Mesothelial cell of epicardium (in vitro differentiated cells): ENCODE results near the gene ISM2. TPM values are rescaled to one million over a fixed set of nuclear protein-coding genes. Genes with fewer than 3 reads are reported as not detected.

ENCODE experiments used
- DNase-seq, 2 experiments: peaks; one replicate each; pipeline ENCODE4 v3.0.0; 2021; ENCODE audit warnings: low spot score in 2 of 2; ENCODE audit not compliant: unreplicated experiment in 2 of 2
- H3K27ac Mint-ChIP-seq: 2 replicates; pipeline ENCODE4 v1.8.0; 2021; ENCODE audit warnings: mixed read lengths
- H3K27me3 Mint-ChIP-seq: 2 replicates; pipeline ENCODE4 v1.8.0; 2021; ENCODE audit warnings: low read depth, mixed read lengths
- H3K36me3 Mint-ChIP-seq: 2 replicates; pipeline ENCODE4 v1.8.0; 2021; ENCODE audit warnings: mixed read lengths
- H3K4me1 Mint-ChIP-seq: 2 replicates; pipeline ENCODE4 v1.8.0; 2021; ENCODE audit warnings: mixed read lengths
- H3K4me3 Mint-ChIP-seq: 2 replicates; pipeline ENCODE4 v1.8.0; 2021; ENCODE audit warnings: mild to moderate bottlenecking, moderate library complexity, mixed read lengths
- H3K9me3 Mint-ChIP-seq: 2 replicates; pipeline ENCODE4 v1.8.0; 2021; ENCODE audit warnings: mixed read lengths
- total RNA-seq: library from RNA; stranded (reverse); gene quantifications from 3 replicates; pipeline ENCODE4 v1.2.1, GENCODE V29; 2021
- TF ChIP-seq, protein P1 (sequence below): fragments of 200-600 bp; sonication (generic); IDR thresholded peaks from one replicate; pipeline ENCODE4 v1.5.0; 2021; ENCODE audit warnings: antibody characterized with exemption; ENCODE audit not compliant: unreplicated experiment

ISM2 gene
- total RNA-seq, 1 donor from 2014 or later: 0.18 TPM

DNA sequence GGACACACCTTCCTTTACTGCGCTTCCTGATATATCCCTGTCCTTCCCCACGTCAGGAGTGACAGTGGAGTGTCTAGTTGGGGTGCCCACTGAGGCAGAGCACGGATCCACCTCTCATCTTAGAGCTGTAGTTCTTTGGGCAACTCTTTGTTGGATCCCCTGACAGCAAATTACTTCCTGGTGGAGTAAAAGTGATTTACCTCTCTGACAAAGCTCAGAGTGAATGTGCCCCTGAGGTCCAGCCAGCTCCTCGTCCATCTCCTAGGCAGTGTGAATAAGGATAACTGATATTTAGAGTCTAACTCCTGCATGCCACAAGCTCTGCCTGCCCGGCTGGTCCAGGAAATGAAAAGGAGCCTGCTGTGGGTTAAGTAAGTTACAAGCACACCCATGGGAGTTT, 24.7 kb downstream of the ISM2 start:
- Mint-ChIP-seq H3K36me3 (peaks cover 5% of the 10 kb centered on the region), H3K27ac (no peak overlapping the region), H3K4me3 (no peak overlapping the region), H3K4me1 (no peaks in the 10 kb centered on the region), H3K9me3 (no peaks in the 10 kb centered on the region), H3K27me3 (no peaks in the 10 kb centered on the region)
- no peak for DNase-seq
- TF ChIP-seq, protein P1, sequence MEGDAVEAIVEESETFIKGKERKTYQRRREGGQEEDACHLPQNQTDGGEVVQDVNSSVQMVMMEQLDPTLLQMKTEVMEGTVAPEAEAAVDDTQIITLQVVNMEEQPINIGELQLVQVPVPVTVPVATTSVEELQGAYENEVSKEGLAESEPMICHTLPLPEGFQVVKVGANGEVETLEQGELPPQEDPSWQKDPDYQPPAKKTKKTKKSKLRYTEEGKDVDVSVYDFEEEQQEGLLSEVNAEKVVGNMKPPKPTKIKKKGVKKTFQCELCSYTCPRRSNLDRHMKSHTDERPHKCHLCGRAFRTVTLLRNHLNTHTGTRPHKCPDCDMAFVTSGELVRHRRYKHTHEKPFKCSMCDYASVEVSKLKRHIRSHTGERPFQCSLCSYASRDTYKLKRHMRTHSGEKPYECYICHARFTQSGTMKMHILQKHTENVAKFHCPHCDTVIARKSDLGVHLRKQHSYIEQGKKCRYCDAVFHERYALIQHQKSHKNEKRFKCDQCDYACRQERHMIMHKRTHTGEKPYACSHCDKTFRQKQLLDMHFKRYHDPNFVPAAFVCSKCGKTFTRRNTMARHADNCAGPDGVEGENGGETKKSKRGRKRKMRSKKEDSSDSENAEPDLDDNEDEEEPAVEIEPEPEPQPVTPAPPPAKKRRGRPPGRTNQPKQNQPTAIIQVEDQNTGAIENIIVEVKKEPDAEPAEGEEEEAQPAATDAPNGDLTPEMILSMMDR: no peak

DNA sequence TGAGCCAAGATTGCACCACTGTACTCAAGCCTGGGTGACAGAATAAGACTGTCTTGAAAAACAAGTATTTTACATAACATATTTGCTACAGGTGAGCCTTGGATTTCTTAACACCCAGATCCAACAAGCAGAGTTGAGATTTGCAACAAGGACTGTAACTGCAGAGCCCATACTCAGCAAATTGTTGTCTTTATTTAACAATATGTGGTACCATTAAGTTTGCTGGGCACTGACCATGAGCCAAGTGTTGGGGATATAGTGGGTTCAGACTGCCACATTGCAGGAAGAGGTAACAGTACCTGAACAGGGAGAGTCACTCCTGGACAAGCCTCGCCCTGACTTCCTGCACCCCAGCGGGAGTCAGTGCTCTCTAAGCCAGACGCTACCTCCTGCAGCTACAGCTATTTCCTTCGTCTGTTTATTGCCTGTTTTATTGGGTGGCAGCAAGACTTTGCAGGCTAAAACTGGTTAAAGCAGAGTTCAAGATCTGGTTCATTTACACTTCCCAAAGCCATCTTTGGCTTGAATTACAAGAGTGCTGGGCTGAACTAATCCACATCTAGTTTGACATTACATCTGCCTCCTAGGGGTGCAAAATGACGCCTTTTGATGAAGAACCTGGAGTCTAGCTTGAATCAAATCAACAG, 28.3 kb downstream of the ISM2 start:
- H3K4me1 Mint-ChIP-seq: no peaks in the 10 kb centered on the region
- no peak overlapping the region for H3K4me3 Mint-ChIP-seq
- H3K36me3 Mint-ChIP-seq: peaks cover 19% of the 10 kb centered on the region
- TF ChIP-seq, protein P1: no peak
- no peak for DNase-seq
- no peaks in the 10 kb centered on the region for H3K27me3 Mint-ChIP-seq
- no peaks in the 10 kb centered on the region for H3K9me3 Mint-ChIP-seq
- no peak overlapping the region for H3K27ac Mint-ChIP-seq

DNA sequence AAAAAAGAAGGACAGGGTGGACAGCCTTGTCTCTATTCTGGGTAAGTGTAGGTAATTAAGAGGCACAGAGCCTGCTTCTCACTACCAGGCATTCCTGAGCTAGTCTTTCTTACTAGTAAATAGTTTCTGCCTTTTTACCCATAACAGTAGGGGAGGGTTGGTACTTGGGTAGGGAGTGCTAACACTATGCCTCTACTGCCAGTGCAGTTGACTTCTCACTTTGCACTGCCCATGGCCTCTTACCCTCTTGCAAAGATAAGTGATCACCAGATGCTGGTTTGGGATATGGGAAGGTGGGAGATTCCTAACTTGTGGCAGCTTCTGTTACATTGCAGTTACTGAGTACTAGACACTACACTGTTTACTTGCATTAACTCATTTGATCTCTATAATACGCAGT, 29.1 kb downstream of the ISM2 start:
- H3K36me3 Mint-ChIP-seq: peaks cover 24% of the 10 kb centered on the region
- no peaks in the 10 kb centered on the region for H3K27me3 Mint-ChIP-seq
- TF ChIP-seq, protein P1: no peak

DNA sequence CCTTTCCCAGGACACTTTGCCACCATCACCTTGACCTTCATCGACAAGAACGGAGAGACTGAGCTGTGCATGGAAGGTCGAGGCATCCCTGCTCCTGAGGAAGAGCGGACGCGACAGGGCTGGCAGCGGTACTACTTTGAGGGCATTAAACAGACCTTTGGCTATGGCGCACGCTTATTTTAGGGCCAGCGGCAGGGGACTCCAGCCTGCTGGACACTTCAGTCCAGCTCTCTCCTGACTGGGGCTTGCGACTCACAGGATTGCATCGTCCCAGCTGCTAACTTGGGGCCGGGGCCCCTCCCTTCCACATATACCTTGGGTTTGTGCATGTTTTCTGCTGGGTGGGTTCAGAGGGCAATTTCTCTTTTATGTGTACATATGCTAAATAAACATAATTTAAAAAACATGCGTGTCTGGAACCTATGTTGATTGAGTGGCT, 29.5 kb downstream of the ISM2 start:
- DNase-seq: no peak
- H3K36me3 Mint-ChIP-seq: peaks cover 24% of the 10 kb centered on the region
- no peak overlapping the region for H3K4me3 Mint-ChIP-seq
- no peaks in the 10 kb centered on the region for H3K9me3 Mint-ChIP-seq
- H3K4me1 Mint-ChIP-seq: no peaks in the 10 kb centered on the region
- TF ChIP-seq, protein P1: no peak
- no peaks in the 10 kb centered on the region for H3K27me3 Mint-ChIP-seq
- no peak overlapping the region for H3K27ac Mint-ChIP-seq

More for the DNA sequence above, 29.1 kb downstream of the ISM2 start:
- Mint-ChIP-seq H3K4me1 (no peaks in the 10 kb centered on the region), H3K27ac (no peak overlapping the region), H3K9me3 (no peaks in the 10 kb centered on the region), H3K4me3 (no peak overlapping the region)
- no peak for DNase-seq

DNA sequence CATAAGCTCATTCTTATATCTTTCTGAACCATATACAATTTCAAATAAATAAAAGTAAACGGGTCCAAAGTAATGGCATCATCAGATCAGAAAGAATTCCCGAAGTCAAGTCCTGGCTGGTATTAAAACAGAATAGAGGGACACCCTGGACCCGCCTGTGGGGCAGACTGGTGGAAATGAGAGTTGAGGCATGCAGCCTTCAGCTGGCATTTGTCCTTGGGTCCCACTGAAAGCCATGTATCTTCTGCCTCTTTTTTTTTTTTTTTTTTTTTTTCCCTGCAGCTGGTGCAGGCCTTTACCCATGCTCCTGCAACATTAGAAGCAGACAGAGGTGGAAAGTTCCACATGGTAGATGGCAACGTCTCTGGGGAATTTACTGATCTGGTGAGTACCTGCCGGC, 30.8 kb downstream of the ISM2 start:
- no peak for DNase-seq
- Mint-ChIP-seq H3K4me3 (no peak overlapping the region), H3K27ac (no peak overlapping the region), H3K9me3 (no peaks in the 10 kb centered on the region), H3K27me3 (no peaks in the 10 kb centered on the region), H3K36me3 (peaks cover 30% of the 10 kb centered on the region), H3K4me1 (no peaks in the 10 kb centered on the region)
- TF ChIP-seq, protein P1: no peak
